Measurements from ENCODE around the gene HSPA1B. TPM values are rescaled to one million over a fixed set of nuclear protein-coding genes. Genes with fewer than 3 reads are reported as not detected.
"Not testable (repeated sequence)": the region's sequence is repeated elsewhere in the genome, so short reads cannot be mapped to it uniquely, and the experiment has no call there.

The HSPA1B gene
- total RNA-seq, 4 donors from 2014 or later, result 71.5 to 178 (median 112) TPM

DNA sequence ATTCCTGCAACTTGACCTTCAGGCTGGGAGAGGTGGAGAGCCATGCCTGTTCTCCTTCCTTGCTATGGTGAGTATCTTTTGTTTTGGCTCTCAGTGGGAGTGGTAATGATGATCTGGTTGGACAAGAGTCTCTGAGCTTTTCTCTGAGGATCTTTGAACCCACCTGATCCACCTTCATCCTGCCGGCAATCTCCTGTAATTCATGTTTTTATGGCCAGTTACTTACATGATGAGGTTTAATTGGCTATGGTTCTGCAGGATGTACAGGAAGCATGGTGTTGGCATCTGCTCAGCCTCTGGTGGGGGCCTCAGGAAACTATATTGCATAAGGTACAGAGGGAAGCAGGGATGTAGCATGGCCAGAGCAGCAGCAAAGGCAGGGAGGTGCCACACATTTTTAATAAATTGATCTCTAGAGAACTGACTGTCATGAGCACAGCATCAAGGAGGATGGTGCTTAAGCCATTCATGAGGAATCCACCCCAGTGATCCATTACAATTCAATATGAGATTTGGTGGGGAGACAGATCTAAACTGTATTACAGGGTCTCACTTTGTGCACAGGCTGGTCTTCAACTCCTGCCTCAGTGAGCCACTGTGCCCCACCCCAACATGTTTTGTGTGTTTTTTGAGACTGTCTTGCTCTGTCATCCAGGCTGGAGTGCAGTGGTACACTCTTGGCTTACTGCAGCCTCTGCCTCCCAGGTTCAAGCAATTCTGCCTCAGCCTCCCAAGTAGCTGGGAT lies 10.0 kb downstream of the HSPA1B start:
- Histone ChIP-seq H3K9me3 (no peaks in the 10 kb centered on the region), H3K36me3 (peaks cover 0 to 42% of the 10 kb centered on the region in 2 donors), H3K27ac (peak overlapping the region; percentile 87 to 97 (median 92)), H3K27me3 (no peaks in the 10 kb centered on the region), H3K4me3 (peak overlapping the region in 1 of 4 donors; percentile 95), H3K4me1 (peaks cover 30 to 37% of the 10 kb centered on the region in 2 donors)
- ATAC-seq (no peak), DNase-seq (no peak)
- in situ Hi-C loops (cut with MboI; ENCODE audit: low sequenced_read_pairs in 4 of 4), result loop anchor here in 2 of 4 donors (10.0 kb wide), 3 partner anchors 63 to 163 kb away; partner anchors contain the start of genes VWA7 (in 2 of the 2) and LY6G5C (in 1 of the 2)
- no peak for TF ChIP-seq POLR2A (IDR thresholded peaks at IDR 0.05)
- TF ChIP-seq, protein P1, sequence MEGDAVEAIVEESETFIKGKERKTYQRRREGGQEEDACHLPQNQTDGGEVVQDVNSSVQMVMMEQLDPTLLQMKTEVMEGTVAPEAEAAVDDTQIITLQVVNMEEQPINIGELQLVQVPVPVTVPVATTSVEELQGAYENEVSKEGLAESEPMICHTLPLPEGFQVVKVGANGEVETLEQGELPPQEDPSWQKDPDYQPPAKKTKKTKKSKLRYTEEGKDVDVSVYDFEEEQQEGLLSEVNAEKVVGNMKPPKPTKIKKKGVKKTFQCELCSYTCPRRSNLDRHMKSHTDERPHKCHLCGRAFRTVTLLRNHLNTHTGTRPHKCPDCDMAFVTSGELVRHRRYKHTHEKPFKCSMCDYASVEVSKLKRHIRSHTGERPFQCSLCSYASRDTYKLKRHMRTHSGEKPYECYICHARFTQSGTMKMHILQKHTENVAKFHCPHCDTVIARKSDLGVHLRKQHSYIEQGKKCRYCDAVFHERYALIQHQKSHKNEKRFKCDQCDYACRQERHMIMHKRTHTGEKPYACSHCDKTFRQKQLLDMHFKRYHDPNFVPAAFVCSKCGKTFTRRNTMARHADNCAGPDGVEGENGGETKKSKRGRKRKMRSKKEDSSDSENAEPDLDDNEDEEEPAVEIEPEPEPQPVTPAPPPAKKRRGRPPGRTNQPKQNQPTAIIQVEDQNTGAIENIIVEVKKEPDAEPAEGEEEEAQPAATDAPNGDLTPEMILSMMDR (IDR thresholded peaks at IDR 0.05 in 4 of 5, conservative IDR thresholded peaks at IDR 0.05 in 1 of 5), result no peak
- intact Hi-C loops (cut with DNase I; ENCODE audit: low total_unique reads), result loop anchor here (10.0 kb wide), 1 partner anchor 293 kb away; the partner anchor contains the start of genes ATP6V1G2, DDX39B and NFKBIL1

DNA sequence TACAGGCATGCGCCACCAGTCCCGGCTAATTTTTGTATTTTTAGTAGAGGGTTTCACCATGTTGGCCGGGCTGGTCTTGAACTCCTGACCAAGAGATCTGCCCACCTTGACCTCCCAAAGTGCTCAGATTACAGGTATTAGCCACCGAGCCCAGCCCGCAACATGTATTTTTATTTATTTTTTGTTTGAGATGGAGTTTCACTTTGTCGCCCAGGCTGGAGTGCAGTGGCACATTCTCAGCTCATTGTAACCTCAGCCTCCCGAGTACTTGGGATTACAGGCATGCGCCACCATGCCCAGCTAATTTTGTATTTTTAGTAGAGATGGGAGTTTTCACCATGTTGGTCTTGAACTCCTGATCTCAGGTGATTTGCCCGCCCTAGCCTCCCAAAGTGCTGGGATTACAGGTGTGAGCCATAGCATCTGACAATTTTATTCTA lies 10.6 kb downstream of the HSPA1B start:
- in situ Hi-C loops (cut with MboI; ENCODE audit: low sequenced_read_pairs in 4 of 4), result loop anchor here in 2 of 4 donors (10.0 kb wide), 3 partner anchors 63 to 163 kb away; partner anchors contain the start of genes VWA7 (in 2 of the 2) and LY6G5C (in 1 of the 2)
- peaks cover 30 to 37% of the 10 kb centered on the region in 2 donors for H3K4me1 ChIP-seq
- H3K4me3 ChIP-seq, result not testable (repeated sequence)

DNA sequence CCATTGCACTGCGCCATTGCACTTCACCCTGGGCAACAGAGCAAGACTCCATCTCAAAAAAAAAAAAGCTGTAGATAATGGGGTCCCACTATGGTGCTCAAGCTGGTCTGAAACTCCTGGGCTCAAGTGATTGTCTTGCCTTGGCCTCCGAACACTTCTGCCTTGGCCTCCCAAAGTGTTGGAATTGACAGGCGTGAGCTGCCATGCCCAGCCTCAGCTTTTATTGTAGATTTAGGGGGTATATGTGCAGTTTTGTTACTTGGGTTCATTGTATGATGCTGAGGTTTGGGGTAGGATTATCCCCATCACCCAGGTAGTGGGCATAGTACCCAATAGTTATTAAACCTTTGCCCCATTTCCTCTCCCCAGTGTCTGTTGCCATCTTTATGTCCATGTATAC lies 11.4 kb downstream of the HSPA1B start:
- no peak overlapping the region for H3K27ac ChIP-seq
- peaks cover 0 to 42% of the 10 kb centered on the region in 2 donors for H3K36me3 ChIP-seq
- H3K4me3 ChIP-seq, result no peak overlapping the region
- no peaks in the 10 kb centered on the region for H3K27me3 ChIP-seq
- no peaks in the 10 kb centered on the region for H3K9me3 ChIP-seq
- peaks cover 30 to 34% of the 10 kb centered on the region in 2 donors for H3K4me1 ChIP-seq
- DNase-seq (no peak), ATAC-seq (no peak)
- intact Hi-C loops (cut with DNase I; ENCODE audit: low total_unique reads), result loop anchor here (10.0 kb wide), 1 partner anchor 294 kb away; the partner anchor contains the start of genes ATP6V1G2, DDX39B and NFKBIL1
- TF ChIP-seq, protein P1 (IDR thresholded peaks at IDR 0.05 in 4 of 5, conservative IDR thresholded peaks at IDR 0.05 in 1 of 5), result no peak
- no peak for TF ChIP-seq POLR2A (IDR thresholded peaks at IDR 0.05)
- in situ Hi-C loops (cut with MboI; ENCODE audit: low sequenced_read_pairs in 4 of 4), result loop anchor here in 2 of 4 donors (10.0 kb wide), 3 partner anchors 64 to 164 kb away; partner anchors contain the start of genes VWA7 (in 2 of the 2) and LY6G5C (in 1 of the 2)

More for the DNA sequence above, 10.6 kb downstream of the HSPA1B start:
- Histone ChIP-seq H3K36me3 (peaks cover 0 to 42% of the 10 kb centered on the region in 2 donors), H3K27ac (peak overlapping the region in 3 of 4 donors; percentile 5 to 97 (median 96))
- not testable (repeated sequence) for ATAC-seq, DNase-seq, H3K27me3 ChIP-seq, H3K9me3 ChIP-seq
- intact Hi-C loops (cut with DNase I; ENCODE audit: low total_unique reads), result loop anchor here (10.0 kb wide), 1 partner anchor 293 kb away; the partner anchor contains the start of genes ATP6V1G2, DDX39B and NFKBIL1

GRCh38 chr6:31839779-31840126 lies 12.2 kb downstream of the HSPA1B start:
- not testable (repeated sequence) for H3K9me3 ChIP-seq, H3K27ac ChIP-seq, DNase-seq, H3K27me3 ChIP-seq, ATAC-seq, H3K4me3 ChIP-seq
- Histone ChIP-seq H3K4me1 (peaks cover 30 to 32% of the 10 kb centered on the region in 2 donors), H3K36me3 (peaks cover 0 to 42% of the 10 kb centered on the region in 2 donors)
- intact Hi-C loops (cut with DNase I; ENCODE audit: low total_unique reads) (loop anchor here (10.0 kb wide), 1 partner anchor 295 kb away; the partner anchor contains the start of genes ATP6V1G2, DDX39B and NFKBIL1), in situ Hi-C loops (cut with MboI; ENCODE audit: low sequenced_read_pairs in 4 of 4) (loop anchor here in 2 of 4 donors (10.0 kb wide), 3 partner anchors 65 to 165 kb away; partner anchors contain the start of genes VWA7 (in 2 of the 2) and LY6G5C (in 1 of the 2))

DNA sequence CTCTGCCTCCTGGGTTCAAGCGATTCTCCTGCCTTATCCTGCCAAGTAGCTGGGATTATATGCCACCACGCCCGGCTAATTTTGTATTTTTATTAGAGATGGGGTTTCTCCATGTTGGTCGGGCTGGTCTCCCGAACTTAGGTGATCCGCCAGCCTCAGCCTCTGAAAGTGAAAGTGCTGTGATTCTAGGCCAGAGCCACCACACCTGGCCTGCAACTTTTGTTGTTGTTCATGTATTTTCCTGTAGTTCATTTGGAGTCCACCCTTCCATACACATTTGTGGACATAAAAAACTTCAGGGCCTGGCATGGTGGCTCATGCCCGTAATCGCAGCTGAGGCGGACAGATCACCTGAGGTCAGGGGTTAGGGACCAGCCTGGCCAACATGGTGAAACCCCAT lies 14.5 kb downstream of the HSPA1B start:
- in situ Hi-C loops (cut with MboI; ENCODE audit: low sequenced_read_pairs in 4 of 4), result no loop called here

More for the DNA sequence above, 14.5 kb downstream of the HSPA1B start:
- H3K36me3 ChIP-seq, result peaks cover 0 to 40% of the 10 kb centered on the region in 2 donors
- no peaks in the 10 kb centered on the region for H3K9me3 ChIP-seq
- peaks cover 14 to 15% of the 10 kb centered on the region in 2 donors for H3K4me1 ChIP-seq
- no peaks in the 10 kb centered on the region for H3K27me3 ChIP-seq
- no peak overlapping the region for H3K27ac ChIP-seq
- TF ChIP-seq POLR2A (IDR thresholded peaks at IDR 0.05), result no peak
- TF ChIP-seq, protein P1 (IDR thresholded peaks at IDR 0.05 in 4 of 5, conservative IDR thresholded peaks at IDR 0.05 in 1 of 5), result no peak
- DNase-seq (no peak), ATAC-seq (no peak)
- no peak overlapping the region for H3K4me3 ChIP-seq
- intact Hi-C loops (cut with DNase I; ENCODE audit: low total_unique reads), result no loop called here
